Measurements from ENCODE around the gene CBLB. TPM values are rescaled to one million over a fixed set of nuclear protein-coding genes. Genes with fewer than 3 reads are reported as not detected.

The CBLB gene
- total and polyA plus RNA-seq, 9 of the 15 experiments (the other 6 are each of a cell fraction or from before 2014, with no cell fraction given): 1.8 to 8.1 (median 5.3) TPM

DNA sequence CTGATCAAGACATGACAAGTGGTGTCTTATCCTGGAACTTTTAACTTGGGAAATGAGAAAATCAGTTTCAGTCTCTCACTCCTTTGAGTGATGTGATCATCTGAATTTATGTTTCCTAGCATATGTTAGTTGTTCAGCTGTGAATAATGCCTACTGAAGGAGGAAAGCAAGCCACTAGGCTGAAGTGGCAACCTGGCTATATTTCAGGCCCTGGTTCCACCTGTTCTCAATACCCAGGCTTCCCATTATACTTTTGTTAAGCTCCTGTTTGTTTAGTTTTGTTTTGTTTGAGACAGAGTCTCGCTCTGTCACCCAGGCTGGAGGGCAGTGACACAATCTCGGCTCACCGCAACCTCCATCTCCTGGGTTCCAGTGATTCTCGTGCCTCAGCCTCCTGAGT lies 258.3 kb downstream of the CBLB start:
- no peaks in the 10 kb centered on the region for H4K20me1 ChIP-seq (replicated peaks; ENCODE audit: control insufficient read depth, insufficient read depth, low read length)
- intact Hi-C loops (cut with micrococcal nuclease): no loop called here
- no peaks in the 10 kb centered on the region for H3K36me3 ChIP-seq (ENCODE audit: control insufficient read depth, insufficient read depth, low read length)
- no TSS peak for BruUV-seq (replicated peaks)
- H3K4me3 ChIP-seq: no peak overlapping the region
- H3K4me1 ChIP-seq (replicated peaks in 1 of 2; ENCODE audit: control insufficient read depth in 2 of 2, insufficient read depth in 2 of 2, low read length in 2 of 2): peaks cover 5 to 23% of the 10 kb centered on the region in 2 experiments; a peak in 4 of 5 replicates
- no peak for DNase-seq (ENCODE audit: extremely low read depth in 1 of 4, low spot score in 3 of 4)
- H3K9me3 ChIP-seq (replicated peaks; ENCODE audit: control insufficient read depth, insufficient read depth, low read depth, low read length): no peaks in the 10 kb centered on the region
- H3K9me1 ChIP-seq (ENCODE audit: control insufficient read depth, insufficient read depth, low read length): no peaks in the 10 kb centered on the region
- no peak overlapping the region for H3K4me2 ChIP-seq (ENCODE audit: insufficient read depth, low read length)
- no peak for FAIRE-seq
- in situ Hi-C loops (cut with MboI): no loop called here
- no peaks in the 10 kb centered on the region for H3K27me3 ChIP-seq (ENCODE audit: control insufficient read depth in 2 of 2, insufficient read depth in 2 of 2, low read length in 2 of 2)
- ChIA-PET POLR2A (no interaction called here), CTCF (ENCODE audit: low intra/inter-chr PET ratio) (no interaction called here)
- H3K27ac ChIP-seq (ENCODE audit: extremely low read depth, low read depth, low read length): no peak overlapping the region
- no peak overlapping the region for H2AFZ ChIP-seq (ENCODE audit: low read depth, low read length)
- ATAC-seq: no peak
- H3K9ac ChIP-seq (ENCODE audit: insufficient read depth in 1 of 2, low read depth in 2 of 2, low read length in 2 of 2): no peak overlapping the region
- H3K79me2 ChIP-seq (ENCODE audit: control insufficient read depth, insufficient read depth, low read length): no peaks in the 10 kb centered on the region
- 47% methylated on average over 4 of the region's 4 CpGs for WGBS (ENCODE audit: insufficient coverage, low coverage, missing lambda C conversion rate)
- TF ChIP-seq, protein P1, sequence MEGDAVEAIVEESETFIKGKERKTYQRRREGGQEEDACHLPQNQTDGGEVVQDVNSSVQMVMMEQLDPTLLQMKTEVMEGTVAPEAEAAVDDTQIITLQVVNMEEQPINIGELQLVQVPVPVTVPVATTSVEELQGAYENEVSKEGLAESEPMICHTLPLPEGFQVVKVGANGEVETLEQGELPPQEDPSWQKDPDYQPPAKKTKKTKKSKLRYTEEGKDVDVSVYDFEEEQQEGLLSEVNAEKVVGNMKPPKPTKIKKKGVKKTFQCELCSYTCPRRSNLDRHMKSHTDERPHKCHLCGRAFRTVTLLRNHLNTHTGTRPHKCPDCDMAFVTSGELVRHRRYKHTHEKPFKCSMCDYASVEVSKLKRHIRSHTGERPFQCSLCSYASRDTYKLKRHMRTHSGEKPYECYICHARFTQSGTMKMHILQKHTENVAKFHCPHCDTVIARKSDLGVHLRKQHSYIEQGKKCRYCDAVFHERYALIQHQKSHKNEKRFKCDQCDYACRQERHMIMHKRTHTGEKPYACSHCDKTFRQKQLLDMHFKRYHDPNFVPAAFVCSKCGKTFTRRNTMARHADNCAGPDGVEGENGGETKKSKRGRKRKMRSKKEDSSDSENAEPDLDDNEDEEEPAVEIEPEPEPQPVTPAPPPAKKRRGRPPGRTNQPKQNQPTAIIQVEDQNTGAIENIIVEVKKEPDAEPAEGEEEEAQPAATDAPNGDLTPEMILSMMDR (IDR thresholded peaks at IDR 0.05 in 2 of 3, conservative IDR thresholded peaks at IDR 0.05 in 1 of 3; ENCODE audit: insufficient read depth in 2 of 3, low read depth in 1 of 3, low read length in 3 of 3): no peak
- TF ChIP-seq RFX5 (IDR thresholded peaks at IDR 0.05; ENCODE audit: low read depth, low read length) (no peak), NFE2 (IDR thresholded peaks at IDR 0.05; ENCODE audit: low read depth) (no peak), ZNF253 (CRISPR knock-in tag; conservative IDR thresholded peaks at IDR 0.05) (no peak), CXXC5 (CRISPR knock-in tag; IDR thresholded peaks at IDR 0.05) (no peak), FOXA1 (IDR thresholded peaks at IDR 0.05; ENCODE audit: borderline replicate concordance) (no peak), PHF8 (IDR thresholded peaks at IDR 0.05; ENCODE audit: borderline replicate concordance, low read length) (no peak), HDAC8 (tag; IDR thresholded peaks at IDR 0.05) (no peak), ATF7 (IDR thresholded peaks at IDR 0.05) (no peak), FOSL1 (tag; conservative IDR thresholded peaks at IDR 0.05) (no peak), CREM (IDR thresholded peaks at IDR 0.05; ENCODE audit: low read depth) (no peak)
- TF ChIP-seq, protein P2, sequence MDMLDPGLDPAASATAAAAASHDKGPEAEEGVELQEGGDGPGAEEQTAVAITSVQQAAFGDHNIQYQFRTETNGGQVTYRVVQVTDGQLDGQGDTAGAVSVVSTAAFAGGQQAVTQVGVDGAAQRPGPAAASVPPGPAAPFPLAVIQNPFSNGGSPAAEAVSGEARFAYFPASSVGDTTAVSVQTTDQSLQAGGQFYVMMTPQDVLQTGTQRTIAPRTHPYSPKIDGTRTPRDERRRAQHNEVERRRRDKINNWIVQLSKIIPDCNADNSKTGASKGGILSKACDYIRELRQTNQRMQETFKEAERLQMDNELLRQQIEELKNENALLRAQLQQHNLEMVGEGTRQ (CRISPR knock-in tag; IDR thresholded peaks at IDR 0.05): no peak
- TF ChIP-seq, protein P3, sequence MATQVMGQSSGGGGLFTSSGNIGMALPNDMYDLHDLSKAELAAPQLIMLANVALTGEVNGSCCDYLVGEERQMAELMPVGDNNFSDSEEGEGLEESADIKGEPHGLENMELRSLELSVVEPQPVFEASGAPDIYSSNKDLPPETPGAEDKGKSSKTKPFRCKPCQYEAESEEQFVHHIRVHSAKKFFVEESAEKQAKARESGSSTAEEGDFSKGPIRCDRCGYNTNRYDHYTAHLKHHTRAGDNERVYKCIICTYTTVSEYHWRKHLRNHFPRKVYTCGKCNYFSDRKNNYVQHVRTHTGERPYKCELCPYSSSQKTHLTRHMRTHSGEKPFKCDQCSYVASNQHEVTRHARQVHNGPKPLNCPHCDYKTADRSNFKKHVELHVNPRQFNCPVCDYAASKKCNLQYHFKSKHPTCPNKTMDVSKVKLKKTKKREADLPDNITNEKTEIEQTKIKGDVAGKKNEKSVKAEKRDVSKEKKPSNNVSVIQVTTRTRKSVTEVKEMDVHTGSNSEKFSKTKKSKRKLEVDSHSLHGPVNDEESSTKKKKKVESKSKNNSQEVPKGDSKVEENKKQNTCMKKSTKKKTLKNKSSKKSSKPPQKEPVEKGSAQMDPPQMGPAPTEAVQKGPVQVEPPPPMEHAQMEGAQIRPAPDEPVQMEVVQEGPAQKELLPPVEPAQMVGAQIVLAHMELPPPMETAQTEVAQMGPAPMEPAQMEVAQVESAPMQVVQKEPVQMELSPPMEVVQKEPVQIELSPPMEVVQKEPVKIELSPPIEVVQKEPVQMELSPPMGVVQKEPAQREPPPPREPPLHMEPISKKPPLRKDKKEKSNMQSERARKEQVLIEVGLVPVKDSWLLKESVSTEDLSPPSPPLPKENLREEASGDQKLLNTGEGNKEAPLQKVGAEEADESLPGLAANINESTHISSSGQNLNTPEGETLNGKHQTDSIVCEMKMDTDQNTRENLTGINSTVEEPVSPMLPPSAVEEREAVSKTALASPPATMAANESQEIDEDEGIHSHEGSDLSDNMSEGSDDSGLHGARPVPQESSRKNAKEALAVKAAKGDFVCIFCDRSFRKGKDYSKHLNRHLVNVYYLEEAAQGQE (IDR thresholded peaks at IDR 0.05; ENCODE audit: borderline replicate concordance): no peak
- TF ChIP-seq, protein P3 (CRISPR knock-in tag; IDR thresholded peaks at IDR 0.05; ENCODE audit: low read depth): no peak

Data from K562 (cell line).